GM19099 (cell line): ENCODE measurements around the gene C15orf62.
A peak's percentile ranks its signal among the peaks of the same experiment; 100 is the strongest.

Experiments used
- POLR2A ChIP-seq: IDR thresholded peaks from 3 replicates; pipeline ENCODE4 v1.6.1; 2011; ENCODE audit warnings: low read depth; ENCODE audit not compliant: insufficient read length; ENCODE audit errors: extremely low read depth

Gene C15orf62

GRCh38 chr15:40747685-40748631 is 21.8 kb upstream of the C15orf62 start:
- no peak for TF ChIP-seq POLR2A

GRCh38 chr15:40749151-40749630 is 20.6 kb upstream of the C15orf62 start:
- TF ChIP-seq POLR2A = no peak

GRCh38 chr15:40750885-40751284 is 18.9 kb upstream of the C15orf62 start:
- no peak for TF ChIP-seq POLR2A

- no peak for TF ChIP-seq POLR2A
These were observed 18.0 kb upstream of the C15orf62 start for GRCh38 chr15:40751745-40752144.

- TF ChIP-seq POLR2A = no peak
These were observed 15.3 kb upstream of the C15orf62 start for GRCh38 chr15:40754574-40754882.

- TF ChIP-seq POLR2A = peak; percentile 94
These were observed 14.6 kb upstream of the C15orf62 start, which contains the start of gene RMDN3 for GRCh38 chr15:40754883-40755811. TSS of gene RMDN3 (minus strand) at chr15:40755254. CDS start at chr15:40754783, 471 bp downstream.

GRCh38 chr15:40755812-40756208 is 14.0 kb upstream of the C15orf62 start:
- TF ChIP-seq POLR2A = no peak

- TF ChIP-seq POLR2A = no peak
These were observed 12.8 kb upstream of the C15orf62 start for GRCh38 chr15:40756938-40757337.

- TF ChIP-seq POLR2A = no peak
These were observed 9.8 kb upstream of the C15orf62 start for GRCh38 chr15:40759961-40760360.

- no peak for TF ChIP-seq POLR2A
These were observed 6.6 kb upstream of the C15orf62 start for GRCh38 chr15:40762919-40763800.

- no peak for TF ChIP-seq POLR2A
These were observed 5.8 kb upstream of the C15orf62 start, which contains the start of gene GCHFR for GRCh38 chr15:40763801-40764628. TSS of gene GCHFR (plus strand) at chr15:40764068. CDS start at chr15:40764181, 113 bp downstream.

GRCh38 chr15:40764629-40765103 is 5.1 kb upstream of the C15orf62 start:
- no peak for TF ChIP-seq POLR2A

- TF ChIP-seq POLR2A = no peak
These were observed 3.5 kb upstream of the C15orf62 start for GRCh38 chr15:40766194-40766815.
